PFSK-1 (cell line): ENCODE data around the gene RCE1.

Experiments
- FOXP2 ChIP-seq: optimal IDR thresholded peaks from 2 replicates; pipeline ENCODE3; 2011; ENCODE audit warnings: borderline replicate concordance, control low read depth, inconsistent platforms; ENCODE audit not compliant: insufficient read depth; ENCODE audit errors: extremely low read length, extremely low read depth
- POLR2AphosphoS5 ChIP-seq: IDR thresholded peaks from 2 replicates; pipeline ENCODE4 v1.6.1; 2012; ENCODE audit warnings: low read depth, mild to moderate bottlenecking, control low read depth, low read length, moderate library complexity
- REST ChIP-seq, 2 experiments: IDR thresholded peaks; 2 replicates each; pipeline versions ENCODE4 v1.6.1 to v1.8.0; 2011 to 2012; ENCODE audit warnings: low read depth in 2 of 2, low read length in 2 of 2, control low read depth in 1 of 2, inconsistent platforms in 1 of 2, mild to moderate bottlenecking in 1 of 2, moderate library complexity in 1 of 2; ENCODE audit not compliant: insufficient read depth in 1 of 2
- SIN3A ChIP-seq: IDR thresholded peaks from 2 replicates; pipeline ENCODE4 v1.6.1; 2012; ENCODE audit warnings: mild to moderate bottlenecking, low read length, moderate library complexity, borderline replicate concordance; ENCODE audit not compliant: insufficient read depth
- TAF1 ChIP-seq: IDR thresholded peaks from 2 replicates; pipeline ENCODE4 v1.6.1; 2012; ENCODE audit warnings: low read length, control low read depth, borderline replicate concordance; ENCODE audit not compliant: insufficient read depth

Gene RCE1

GRCh38 chr11:66823700-66824099, 19.5 kb upstream of the RCE1 start:
- TF ChIP-seq REST (IDR thresholded peaks at IDR 0.05; ENCODE audit: insufficient read depth in 1 of 2, low read depth in 2 of 2, low read length in 2 of 2): no peak
- no peak for TF ChIP-seq TAF1
- no peak for TF ChIP-seq FOXP2
- no peak for TF ChIP-seq SIN3A
- no peak for TF ChIP-seq POLR2AphosphoS5

- TF ChIP-seq REST (IDR thresholded peaks at IDR 0.05; ENCODE audit: insufficient read depth in 1 of 2, low read depth in 2 of 2, low read length in 2 of 2) (no peak), TAF1 (no peak), POLR2AphosphoS5 (no peak), SIN3A (no peak), FOXP2 (no peak)
Measured at GRCh38 chr11:66834539-66834845, 8.7 kb upstream of the RCE1 start.

DNA sequence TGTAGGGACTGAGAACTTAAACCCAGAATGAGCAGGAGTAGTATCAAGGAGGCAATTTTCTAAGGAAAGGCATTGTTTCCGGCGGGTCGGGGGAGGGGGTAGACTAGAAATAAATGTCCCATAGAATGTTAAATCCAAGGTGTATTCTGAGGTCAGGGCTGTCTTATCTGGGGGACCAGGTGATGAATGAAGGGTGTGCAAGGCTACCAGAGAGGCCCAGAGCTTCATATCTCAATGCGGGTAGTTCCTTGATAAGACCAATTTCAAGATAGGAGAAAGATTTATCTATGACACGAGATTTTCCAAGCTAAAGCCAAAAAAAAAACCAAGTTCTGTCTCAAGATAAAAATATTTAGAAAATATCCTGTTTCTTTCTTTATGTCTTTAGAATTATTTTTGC, 8.3 kb upstream of the RCE1 start:
- TF ChIP-seq POLR2AphosphoS5 (no peak), TAF1 (no peak), REST (IDR thresholded peaks at IDR 0.05; ENCODE audit: insufficient read depth in 1 of 2, low read depth in 2 of 2, low read length in 2 of 2) (no peak), FOXP2 (no peak), SIN3A (no peak)

DNA sequence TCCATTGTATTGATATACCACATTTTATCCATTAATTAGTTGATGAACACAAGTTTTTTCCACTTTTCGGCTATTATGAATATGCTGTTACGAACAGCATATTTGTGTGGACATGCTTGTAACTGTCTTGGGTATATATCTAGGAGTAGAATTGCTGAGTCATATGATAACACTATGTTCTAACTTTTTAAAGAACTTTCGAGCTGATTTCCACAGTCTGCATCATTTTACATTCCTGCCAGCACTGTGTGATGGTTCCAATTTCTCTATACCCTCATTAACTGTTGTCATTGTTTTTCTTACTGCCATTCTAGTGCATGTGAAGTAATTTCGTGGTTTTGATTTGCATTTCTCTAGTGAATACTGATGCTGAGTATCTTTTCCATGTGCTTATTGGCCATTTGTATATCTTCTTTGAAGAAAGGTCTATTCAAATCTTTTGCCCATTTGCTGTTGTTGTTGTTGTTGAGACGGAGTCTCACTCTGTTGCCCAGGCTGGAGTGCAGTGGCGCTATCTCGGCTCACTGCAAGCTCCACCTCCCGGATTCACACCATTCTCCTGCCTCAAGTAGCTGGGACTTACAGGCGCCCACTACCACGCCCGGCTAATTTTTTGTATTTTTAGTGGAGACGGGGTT, 7.4 kb upstream of the RCE1 start:
- no peak for TF ChIP-seq TAF1

GRCh38 chr11:66840317-66841091, 2.7 kb upstream of the RCE1 start:
- TF ChIP-seq REST (IDR thresholded peaks at IDR 0.05; ENCODE audit: insufficient read depth in 1 of 2, low read depth in 2 of 2, low read length in 2 of 2) (no peak), TAF1 (no peak), SIN3A (no peak), POLR2AphosphoS5 (no peak), FOXP2 (no peak)
